HG03571 (cell line): ENCODE measurements around the gene KCNJ16.

ENCODE experiments used
- ATAC-seq: cut with Tn5 transposase; IDR thresholded peaks from one replicate; pipeline ENCODE4 v1.9.1; 2021; ENCODE audit not compliant: unreplicated experiment

The KCNJ16 gene

GRCh38 chr17:70168977-70169708 lies 94.1 kb downstream of the KCNJ16 start, which contains the start of gene KCNJ2:
Gene KCNJ2 (plus strand): TSS chr17:70169532. CDS start chr17:70175040, 5,508 bp downstream.
- peak; percentile 98 for ATAC-seq

GRCh38 chr17:70169709-70170597 lies 94.9 kb downstream of the KCNJ16 start:
- no peak for ATAC-seq

- no peak for ATAC-seq
Measured at GRCh38 chr17:70171159-70171558, 96.1 kb downstream of the KCNJ16 start.

- no peak for ATAC-seq
Measured at GRCh38 chr17:70172449-70172848, 97.4 kb downstream of the KCNJ16 start.

- no peak for ATAC-seq
Measured at GRCh38 chr17:70172923-70173322, 97.9 kb downstream of the KCNJ16 start.

GRCh38 chr17:70173681-70174080 lies 98.7 kb downstream of the KCNJ16 start:
- ATAC-seq, result no peak

- no peak for ATAC-seq
Measured at GRCh38 chr17:70181376-70181775, 106.4 kb downstream of the KCNJ16 start.

- ATAC-seq, result no peak
Measured at GRCh38 chr17:70181866-70182265, 106.8 kb downstream of the KCNJ16 start.

- ATAC-seq, result no peak
Measured at GRCh38 chr17:70183508-70183907, 108.5 kb downstream of the KCNJ16 start.

GRCh38 chr17:70184207-70184606 lies 109.2 kb downstream of the KCNJ16 start:
- ATAC-seq, result no peak

GRCh38 chr17:70184770-70185169 lies 109.7 kb downstream of the KCNJ16 start:
- ATAC-seq, result no peak
